Adipocyte (in vitro differentiated cells): ENCODE results near the gene MRPS26.
A peak's percentile ranks its signal among the peaks of the same experiment; 100 is the strongest.
"Not testable (repeated sequence)": the region's sequence is repeated elsewhere in the genome, so short reads cannot be mapped to it uniquely, and the experiment has no call there.

Experiments used
- DNase-seq: peaks from one replicate; pipeline ENCODE4 v3.0.0-alpha.2; 2015; ENCODE audit warnings: low read depth
- H3K27me3 ChIP-seq: replicated peaks from 2 replicates; pipeline ENCODE4 v1.7.0; 2013; ENCODE audit warnings: mild to moderate bottlenecking, low read length, moderate library complexity; ENCODE audit not compliant: control insufficient read depth, insufficient read depth
- H3K36me3 ChIP-seq: 2 replicates; pipeline ENCODE4 v1.7.0; 2013; ENCODE audit warnings: low read length, mild to moderate bottlenecking, moderate library complexity; ENCODE audit not compliant: control insufficient read depth, insufficient read depth, severe bottlenecking
- H3K4me1 ChIP-seq: 2 replicates; pipeline ENCODE4 v1.7.0; 2013; ENCODE audit warnings: mild to moderate bottlenecking, low read length, moderate library complexity; ENCODE audit not compliant: control insufficient read depth, insufficient read depth
- H3K4me3 ChIP-seq: 2 replicates; pipeline ENCODE4 v1.7.0; 2013; ENCODE audit warnings: mild to moderate bottlenecking, low read length, moderate library complexity
- H3K9ac ChIP-seq: 2 replicates; pipeline ENCODE4 v1.7.0; 2013; ENCODE audit warnings: mild to moderate bottlenecking, low read length, moderate library complexity
- H3K9me3 ChIP-seq: 2 replicates; pipeline ENCODE4 v1.7.0; 2013; ENCODE audit warnings: mild to moderate bottlenecking, low read length, moderate library complexity; ENCODE audit not compliant: control insufficient read depth

The MRPS26 gene

GRCh38 chr20:3068075-3068474 is 22.2 kb downstream of the MRPS26 start:
- H3K36me3 ChIP-seq = no peaks in the 10 kb centered on the region
- DNase-seq = no peak

GRCh38 chr20:3068986-3069900 is 23.4 kb downstream of the MRPS26 start:
- Histone ChIP-seq H3K9me3 (no peaks in the 10 kb centered on the region), H3K36me3 (no peaks in the 10 kb centered on the region), H3K27me3 (peaks cover 8% of the 10 kb centered on the region), H3K9ac (no peak overlapping the region), H3K4me3 (no peak overlapping the region), H3K4me1 (peaks cover 46% of the 10 kb centered on the region)
- DNase-seq = peak; percentile 20

More at GRCh38 chr20:3068075-3068474, 22.2 kb downstream of the MRPS26 start:
- Histone ChIP-seq H3K27me3 (peaks cover 8% of the 10 kb centered on the region), H3K4me1 (peaks cover 46% of the 10 kb centered on the region), H3K9me3 (no peaks in the 10 kb centered on the region), H3K4me3 (no peak overlapping the region), H3K9ac (no peak overlapping the region)

- Histone ChIP-seq H3K9ac (no peak overlapping the region), H3K4me1 (peaks cover 37% of the 10 kb centered on the region), H3K27me3 (peaks cover 8% of the 10 kb centered on the region), H3K9me3 (no peaks in the 10 kb centered on the region), H3K4me3 (no peak overlapping the region), H3K36me3 (no peaks in the 10 kb centered on the region)
- no peak for DNase-seq
These were observed 24.9 kb downstream of the MRPS26 start for GRCh38 chr20:3070725-3071124.

- Histone ChIP-seq H3K9me3 (no peaks in the 10 kb centered on the region), H3K27me3 (peaks cover 8% of the 10 kb centered on the region), H3K4me1 (peaks cover 32% of the 10 kb centered on the region), H3K36me3 (no peaks in the 10 kb centered on the region), H3K9ac (peak overlapping the region; percentile 34), H3K4me3 (peak overlapping the region; percentile 63)
- DNase-seq = no peak
These were observed 25.4 kb downstream of the MRPS26 start for GRCh38 chr20:3071266-3071609.

- Histone ChIP-seq H3K4me3 (peak within 1 kb of the TSS; percentile 63), H3K36me3 (no peaks in the 10 kb centered on the region), H3K27me3 (peaks cover 8% of the 10 kb centered on the region), H3K9me3 (no peaks in the 10 kb centered on the region), H3K4me1 (peaks cover 28% of the 10 kb centered on the region), H3K9ac (peak within 1 kb of the TSS; percentile 34)
- peak; percentile 56 for DNase-seq
These were observed 26.0 kb downstream of the MRPS26 start, which contains the start of gene OXT for GRCh38 chr20:3071610-3072529. Gene OXT (plus strand): TSS chr20:3071620. CDS start chr20:3071656, 36 bp downstream.

GRCh38 chr20:3072530-3073250 is 26.8 kb downstream of the MRPS26 start:
- H3K4me3 ChIP-seq = no peak overlapping the region

GRCh38 chr20:3073251-3073643 is 27.4 kb downstream of the MRPS26 start:
- H3K27me3 ChIP-seq, DNase-seq: not testable (repeated sequence)

More at GRCh38 chr20:3072530-3073250, 26.8 kb downstream of the MRPS26 start:
- Histone ChIP-seq H3K9me3 (no peaks in the 10 kb centered on the region), H3K9ac (no peak overlapping the region), H3K36me3 (no peaks in the 10 kb centered on the region), H3K27me3 (peaks cover 8% of the 10 kb centered on the region), H3K4me1 (peaks cover 19% of the 10 kb centered on the region)
- no peak for DNase-seq

GRCh38 chr20:3074812-3075211 is 29.0 kb downstream of the MRPS26 start:
- H3K4me1 ChIP-seq = peaks cover 10% of the 10 kb centered on the region
- DNase-seq = no peak
- H3K9ac ChIP-seq = no peak overlapping the region
- no peak overlapping the region for H3K4me3 ChIP-seq
- no peaks in the 10 kb centered on the region for H3K9me3 ChIP-seq
- H3K27me3 ChIP-seq = peaks cover 8% of the 10 kb centered on the region
- H3K36me3 ChIP-seq = no peaks in the 10 kb centered on the region

More at GRCh38 chr20:3073251-3073643, 27.4 kb downstream of the MRPS26 start:
- peaks cover 14% of the 10 kb centered on the region for H3K4me1 ChIP-seq
- not testable (repeated sequence) for H3K4me3 ChIP-seq, H3K9me3 ChIP-seq, H3K9ac ChIP-seq, H3K36me3 ChIP-seq

GRCh38 chr20:3075315-3075714 is 29.5 kb downstream of the MRPS26 start:
- not testable (repeated sequence) for H3K27me3 ChIP-seq

GRCh38 chr20:3077618-3078134 is 31.8 kb downstream of the MRPS26 start:
- H3K4me3 ChIP-seq = no peak overlapping the region
- H3K27me3 ChIP-seq = no peaks in the 10 kb centered on the region
- H3K9me3 ChIP-seq = no peaks in the 10 kb centered on the region
- no peaks in the 10 kb centered on the region for H3K36me3 ChIP-seq
- DNase-seq = no peak
- no peak overlapping the region for H3K9ac ChIP-seq
- H3K4me1 ChIP-seq = peaks cover 23% of the 10 kb centered on the region

More at GRCh38 chr20:3075315-3075714, 29.5 kb downstream of the MRPS26 start:
- H3K4me3 ChIP-seq, H3K9me3 ChIP-seq, H3K36me3 ChIP-seq, DNase-seq, H3K9ac ChIP-seq: not testable (repeated sequence)
- peaks cover 12% of the 10 kb centered on the region for H3K4me1 ChIP-seq
